Kidney (tissue), 14 donors: ENCODE measurements around the gene SPZ1. TPM values are rescaled to one million over a fixed set of nuclear protein-coding genes. Genes with fewer than 3 reads are reported as not detected.

Experiments used
- DNase-seq, 5 donors: peaks; one replicate each; pipeline ENCODE4 v3.0.0-alpha.2; 2013 to 2020
- FAIRE-seq: peaks from 2 replicates; lab custom pipeline; 2012; peaks lifted over from hg19 to GRCh38; lab: Jason Lieb, UNC
- H3K27ac ChIP-seq, 2 donors: one replicate each; pipeline ENCODE4 v1.7.0; 2013; ENCODE audit warnings: low read depth in 2 of 2, low read length in 2 of 2, inconsistent platforms in 1 of 2
- H3K27me3 ChIP-seq: one replicate; pipeline ENCODE4 v1.7.1; 2013; ENCODE audit warnings: low read length, inconsistent platforms; ENCODE audit not compliant: control insufficient read depth, insufficient read depth
- H3K36me3 ChIP-seq, 3 donors: one replicate each; pipeline versions ENCODE4 v1.7.0 to v1.7.1; 2013; ENCODE audit warnings: low read length in 3 of 3, control low read depth in 1 of 3, inconsistent platforms in 1 of 3; ENCODE audit not compliant: insufficient read depth in 3 of 3, control insufficient read depth in 2 of 3
- H3K4me1 ChIP-seq, 3 donors: one replicate each; pipeline versions ENCODE4 v1.7.0 to v1.7.1; 2013; ENCODE audit warnings: low read length in 3 of 3, inconsistent platforms in 1 of 3, low read depth in 1 of 3; ENCODE audit not compliant: control insufficient read depth in 2 of 3, insufficient read depth in 2 of 3
- H3K4me3 ChIP-seq, 3 donors: one replicate each; pipeline versions ENCODE4 v1.7.0 to v1.8.1; 2013; ENCODE audit warnings: low read length in 3 of 3, control low read depth in 1 of 3, inconsistent platforms in 1 of 3
- H3K9ac ChIP-seq, 3 donors: one replicate each; pipeline versions ENCODE4 v1.7.0 to v1.7.1; 2013; ENCODE audit warnings: low read length in 3 of 3, control low read depth in 1 of 3, inconsistent platforms in 1 of 3
- H3K9me3 ChIP-seq, 3 donors: one replicate each; pipeline versions ENCODE4 v1.7.0 to v1.7.1; 2013; ENCODE audit warnings: low read length in 3 of 3, control low read depth in 1 of 3, inconsistent platforms in 1 of 3; ENCODE audit not compliant: control insufficient read depth in 2 of 3, insufficient read depth in 1 of 3
- CTCF ChIP-seq: IDR thresholded peaks from 3 replicates; pipeline ENCODE4 v1.5.1; 2012; ENCODE audit warnings: mild to moderate bottlenecking, moderate library complexity, borderline replicate concordance; ENCODE audit not compliant: insufficient read depth; ENCODE audit errors: extremely low read depth
- intact Hi-C: fragments of 100-400 bp; cut with DNase I; formaldehyde crosslinking; loops from one replicate; pipeline ENCODE4 v1.11.1; 2022
- polyA plus RNA-seq: library from polyadenylated mRNA; stranded (reverse); fragments of 350-450 nt; fragmentation: Illumina TruSeq; extraction: RNeasy Lipid Tissue Mini Kit (QIAGEN cat#74804); gene quantifications from one replicate; pipeline ENCODE4 v1.2.3, GENCODE V29; 2014; ENCODE audit warnings: low read depth, low replicate concordance; ENCODE audit not compliant: insufficient read depth
- total RNA-seq: library from RNA; stranded (reverse); fragmentation: NEBNext Ultra II Directional; extraction: Animal tissue kit (Norgen Biotek cat#: 25700); gene quantifications from one replicate; pipeline ENCODE4 v1.2.1, GENCODE V29; 2021
- donor health status: control.
- donor health status: control.
- donor health status: control.
- donor health status: control.
- donor health status: control.
- donor health status: DM: yes; HTN: yes; CAD: no.
- donor health status: Normal renal cell carcinoma (clear cell type).

The SPZ1 gene
- total and polyA plus RNA-seq, 2 donors from 2014 or later: not detected

- DNase-seq: peak in 1 of 5 donors; percentile 13
- Histone ChIP-seq H3K4me3 (no peak overlapping the region), H3K4me1 (no peaks in the 10 kb centered on the region), H3K36me3 (no peaks in the 10 kb centered on the region), H3K27ac (no peak overlapping the region), H3K9me3 (no peaks in the 10 kb centered on the region), H3K9ac (no peak overlapping the region), H3K27me3 (no peaks in the 10 kb centered on the region)
- intact Hi-C loops: no loop called here
- TF ChIP-seq CTCF: no peak
- no peak for FAIRE-seq
Observed at GRCh38 chr5:80277191-80277590, 42.6 kb upstream of the SPZ1 start.

DNA sequence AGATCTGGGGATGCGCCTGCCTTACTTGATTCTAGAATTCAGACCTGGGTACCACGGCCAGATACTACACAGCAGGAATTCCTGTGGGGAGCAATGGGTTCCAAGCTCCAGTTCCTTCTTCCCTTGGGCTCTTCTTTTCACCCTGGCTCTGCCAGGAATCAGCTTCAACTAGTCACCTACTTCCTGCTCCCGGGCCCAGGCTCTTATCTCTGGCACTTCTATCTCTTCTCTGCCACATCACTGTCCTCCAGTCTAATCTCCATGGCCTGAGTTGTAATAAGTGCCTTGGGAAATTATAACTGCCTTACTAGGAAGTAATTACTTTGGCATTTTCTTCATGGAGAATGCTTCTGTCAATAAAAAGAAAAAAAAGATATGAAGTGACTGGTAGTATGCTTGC is 37.7 kb upstream of the SPZ1 start:
- DNase-seq (no peak), FAIRE-seq (no peak)
- H3K36me3 ChIP-seq: no peaks in the 10 kb centered on the region
- no peaks in the 10 kb centered on the region for H3K9me3 ChIP-seq
- intact Hi-C loops: no loop called here
- no peak overlapping the region for H3K9ac ChIP-seq
- no peak for TF ChIP-seq CTCF
- no peaks in the 10 kb centered on the region for H3K27me3 ChIP-seq
- no peaks in the 10 kb centered on the region for H3K4me1 ChIP-seq
- H3K27ac ChIP-seq: no peak overlapping the region
- H3K4me3 ChIP-seq: no peak overlapping the region

- intact Hi-C loops: no loop called here
- no peak overlapping the region for H3K4me3 ChIP-seq
- no peak overlapping the region for H3K27ac ChIP-seq
- no peak overlapping the region for H3K9ac ChIP-seq
- H3K27me3 ChIP-seq: no peaks in the 10 kb centered on the region
- H3K4me1 ChIP-seq: no peaks in the 10 kb centered on the region
- FAIRE-seq (no peak), DNase-seq (no peak)
- no peaks in the 10 kb centered on the region for H3K36me3 ChIP-seq
- no peaks in the 10 kb centered on the region for H3K9me3 ChIP-seq
- TF ChIP-seq CTCF: no peak
Observed at GRCh38 chr5:80283360-80283759, 36.4 kb upstream of the SPZ1 start.

- DNase-seq (no peak), FAIRE-seq (no peak)
- H3K4me1 ChIP-seq: no peaks in the 10 kb centered on the region
- no peaks in the 10 kb centered on the region for H3K9me3 ChIP-seq
- H3K4me3 ChIP-seq: no peak overlapping the region
- intact Hi-C loops: no loop called here
- H3K27ac ChIP-seq: no peak overlapping the region
- no peaks in the 10 kb centered on the region for H3K36me3 ChIP-seq
- no peak for TF ChIP-seq CTCF
- no peaks in the 10 kb centered on the region for H3K27me3 ChIP-seq
- H3K9ac ChIP-seq: no peak overlapping the region
Observed at GRCh38 chr5:80284720-80285119, 35.1 kb upstream of the SPZ1 start.
